LNCaP clone FGC (cell line): ENCODE results near the gene JAML.

Experiments
- DNase-seq: peaks from one replicate; pipeline ENCODE4 v3.0.0-alpha.2; 2011; ENCODE audit warnings: low read depth
- H3K4me3 ChIP-seq: 2 replicates; pipeline ENCODE4 v1.5.1; 2011; ENCODE audit warnings: mild to moderate bottlenecking, low read depth, low read length, control low read depth
- TF ChIP-seq, protein P1 (sequence below): IDR thresholded peaks from 2 replicates; pipeline ENCODE4 v1.5.1; 2012; ENCODE audit warnings: mild to moderate bottlenecking; ENCODE audit not compliant: control insufficient read depth, insufficient read depth; ENCODE audit errors: extremely low read depth

Gene JAML

DNA sequence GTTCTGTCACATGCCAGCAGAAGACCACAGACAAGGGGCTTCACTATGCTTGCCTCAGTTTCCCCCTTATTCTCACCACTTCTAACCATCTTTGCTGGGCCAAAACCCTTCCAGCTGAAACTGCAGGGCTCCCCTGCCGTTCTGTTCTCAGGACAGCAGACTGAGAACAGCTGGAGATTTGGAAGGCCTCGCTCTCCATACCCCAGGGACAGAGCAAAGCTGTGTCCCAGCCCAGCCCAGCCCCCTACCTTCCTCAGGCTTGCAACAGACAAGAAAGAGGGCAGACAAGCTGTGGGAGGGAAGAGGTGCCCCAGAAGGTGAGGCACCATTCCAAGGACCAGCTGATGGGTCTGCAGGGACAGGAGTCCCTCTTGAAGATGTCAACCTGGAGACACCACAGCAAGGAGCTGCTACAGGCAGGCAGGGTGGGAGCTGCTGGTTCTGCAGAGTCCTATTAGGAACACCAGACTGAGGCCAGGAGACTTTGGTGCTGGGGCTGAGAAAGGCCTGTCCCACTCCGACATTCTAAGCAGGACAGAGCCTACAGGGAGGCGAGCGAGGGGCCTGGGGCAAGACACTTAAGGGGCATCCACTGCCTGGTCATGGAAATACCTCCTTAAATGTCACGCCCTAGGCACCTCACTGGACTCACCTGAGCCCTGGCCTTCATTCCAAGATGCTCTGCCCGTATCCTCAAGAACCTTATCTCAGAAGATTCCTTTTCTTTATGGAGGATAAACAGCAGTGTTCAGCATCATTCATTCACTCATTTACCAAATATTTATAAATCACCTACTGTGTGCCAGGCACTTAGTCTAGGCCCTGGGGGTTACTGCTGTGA is 55.3 kb downstream of the JAML start:
- TF ChIP-seq, protein P1, sequence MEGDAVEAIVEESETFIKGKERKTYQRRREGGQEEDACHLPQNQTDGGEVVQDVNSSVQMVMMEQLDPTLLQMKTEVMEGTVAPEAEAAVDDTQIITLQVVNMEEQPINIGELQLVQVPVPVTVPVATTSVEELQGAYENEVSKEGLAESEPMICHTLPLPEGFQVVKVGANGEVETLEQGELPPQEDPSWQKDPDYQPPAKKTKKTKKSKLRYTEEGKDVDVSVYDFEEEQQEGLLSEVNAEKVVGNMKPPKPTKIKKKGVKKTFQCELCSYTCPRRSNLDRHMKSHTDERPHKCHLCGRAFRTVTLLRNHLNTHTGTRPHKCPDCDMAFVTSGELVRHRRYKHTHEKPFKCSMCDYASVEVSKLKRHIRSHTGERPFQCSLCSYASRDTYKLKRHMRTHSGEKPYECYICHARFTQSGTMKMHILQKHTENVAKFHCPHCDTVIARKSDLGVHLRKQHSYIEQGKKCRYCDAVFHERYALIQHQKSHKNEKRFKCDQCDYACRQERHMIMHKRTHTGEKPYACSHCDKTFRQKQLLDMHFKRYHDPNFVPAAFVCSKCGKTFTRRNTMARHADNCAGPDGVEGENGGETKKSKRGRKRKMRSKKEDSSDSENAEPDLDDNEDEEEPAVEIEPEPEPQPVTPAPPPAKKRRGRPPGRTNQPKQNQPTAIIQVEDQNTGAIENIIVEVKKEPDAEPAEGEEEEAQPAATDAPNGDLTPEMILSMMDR, result no peak
- no peak overlapping the region for H3K4me3 ChIP-seq
- DNase-seq, result no peak

GRCh38 chr11:118168751-118169150 is 56.1 kb downstream of the JAML start:
- no peak for DNase-seq
- TF ChIP-seq, protein P1, result no peak
- H3K4me3 ChIP-seq, result no peak overlapping the region

- TF ChIP-seq, protein P1, result no peak
- no peak overlapping the region for H3K4me3 ChIP-seq
- no peak for DNase-seq
Measured at GRCh38 chr11:118168316-118168715, 56.5 kb downstream of the JAML start.

DNA sequence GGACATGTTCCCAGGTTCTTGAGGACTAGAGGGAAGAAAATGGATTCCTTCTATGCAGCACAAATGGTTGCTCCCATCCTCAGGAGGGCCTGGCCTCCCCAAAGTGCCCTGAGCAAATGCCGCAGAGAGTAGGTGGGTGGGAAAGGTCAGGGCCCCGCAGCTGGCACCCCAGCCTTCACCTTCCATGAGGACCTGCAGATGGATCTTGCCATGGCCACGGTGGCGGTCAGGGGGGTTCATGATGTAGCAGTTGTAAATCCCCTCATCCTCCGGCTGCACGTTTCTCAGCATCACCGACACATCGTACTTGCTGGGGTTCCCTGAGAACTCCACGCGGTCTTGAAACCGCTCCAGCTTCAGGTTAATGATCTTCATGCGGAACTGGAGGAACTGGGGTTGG is 56.9 kb downstream of the JAML start:
- DNase-seq, result no peak
- TF ChIP-seq, protein P1, result no peak
- H3K4me3 ChIP-seq, result no peak overlapping the region

DNA sequence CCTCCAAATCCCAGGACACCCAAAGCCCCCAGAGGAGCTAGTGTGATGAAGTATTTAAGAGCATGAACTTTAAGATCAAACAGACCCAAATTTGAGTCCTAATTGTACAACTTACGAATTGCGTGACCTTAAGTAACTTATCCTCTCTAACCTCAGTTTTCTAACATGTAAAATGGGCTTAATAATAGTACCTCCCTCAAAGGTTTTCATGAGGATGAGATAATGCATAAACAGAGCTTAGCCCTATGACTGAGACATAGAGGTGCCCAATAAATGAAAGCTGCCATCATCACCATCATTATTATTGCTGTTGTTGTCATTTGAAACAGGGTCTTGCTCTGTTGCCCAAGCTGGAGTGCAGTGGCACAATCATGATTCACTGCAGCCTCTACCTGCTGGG is 57.6 kb downstream of the JAML start:
- no peak overlapping the region for H3K4me3 ChIP-seq
- no peak for DNase-seq
- TF ChIP-seq, protein P1, result no peak

DNA sequence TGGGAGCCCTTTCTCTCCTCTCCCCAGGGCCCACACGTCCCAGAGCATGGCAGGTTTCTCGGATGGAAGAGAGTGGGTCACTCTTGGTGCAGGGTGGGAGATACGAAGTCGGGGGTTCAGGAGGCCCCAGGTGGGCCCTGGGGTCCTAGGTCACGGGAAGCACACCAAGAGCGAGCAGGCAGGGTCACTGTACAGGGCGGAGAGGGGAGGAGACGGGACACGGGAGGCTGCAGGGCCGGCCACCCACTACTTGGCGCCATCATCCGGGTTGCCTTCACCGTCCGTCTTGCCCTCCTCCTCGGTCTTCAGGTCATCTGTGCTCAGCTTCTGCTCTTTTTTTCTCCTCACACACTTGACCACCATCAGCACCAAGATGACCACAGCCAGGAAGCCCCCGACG is 58.2 kb downstream of the JAML start:
- no peak overlapping the region for H3K4me3 ChIP-seq

GRCh38 chr11:118164885-118165284 is 59.9 kb downstream of the JAML start:
- H3K4me3 ChIP-seq, result no peak overlapping the region
- TF ChIP-seq, protein P1, result no peak
- DNase-seq, result no peak

More for the DNA sequence above, 58.2 kb downstream of the JAML start:
- no peak for DNase-seq
- TF ChIP-seq, protein P1, result no peak
